ENCODE data around the gene CLEC14A.

The CLEC14A gene

GRCh38 chr14:38205119-38205813, 50.6 kb downstream of the CLEC14A start:
- no peak for DNase-seq

- no peak for DNase-seq
These were observed 51.2 kb downstream of the CLEC14A start for GRCh38 chr14:38204719-38205115.

Data from activated CD4-positive, alpha-beta T cell treated with anti-CD3 and anti-CD28 coated beads, Interleukin-2, amount 50 U/mL, for 4 hours (primary cell).